GM21447 (cell line): ENCODE measurements around the gene TNRC6B.
"Not testable (repeated sequence)": the region's sequence is repeated elsewhere in the genome, so short reads cannot be mapped to it uniquely, and the experiment has no call there.

Experiments used
- ATAC-seq: cut with Tn5 transposase; IDR thresholded peaks from one replicate; pipeline ENCODE4 v1.9.1; 2021; ENCODE audit not compliant: unreplicated experiment

Gene TNRC6B

DNA sequence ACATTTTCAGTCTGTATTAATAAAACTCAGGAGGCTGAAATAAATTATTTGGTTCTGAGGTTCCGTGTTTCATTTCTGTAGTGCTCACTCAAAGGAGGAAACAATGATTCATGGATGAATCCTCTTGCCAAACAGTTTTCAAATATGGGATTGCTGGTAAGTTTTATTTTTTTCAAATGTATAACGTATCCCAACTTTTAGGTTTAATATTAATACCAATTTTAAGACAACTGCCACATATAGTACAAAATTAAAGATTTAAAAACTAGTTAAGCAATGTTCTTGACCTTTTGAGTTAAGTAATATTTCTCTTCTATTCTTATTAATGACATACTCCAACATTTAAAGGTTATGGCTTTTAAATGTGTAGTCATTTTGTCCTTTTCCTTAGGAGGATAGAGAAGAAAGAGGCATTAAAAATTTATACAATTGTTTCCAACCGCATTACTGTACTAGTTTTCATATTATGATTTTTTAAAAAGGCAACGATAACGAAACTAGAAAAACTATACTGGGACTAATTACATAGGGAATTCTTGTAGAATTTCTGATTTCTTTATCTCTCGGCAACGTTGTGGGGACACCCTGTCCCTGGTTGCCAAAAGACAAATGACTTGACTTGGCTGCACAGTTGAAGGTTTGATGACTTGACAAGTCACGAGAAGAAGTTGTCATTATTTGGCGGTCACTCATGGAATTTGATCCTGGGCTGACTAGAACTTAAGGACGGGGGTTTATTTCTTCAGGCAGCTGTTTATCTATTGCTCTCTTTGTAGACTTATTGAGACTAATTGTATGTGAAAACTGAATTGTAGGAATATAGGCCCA lies 99.5 kb downstream of the TNRC6B start:
- ATAC-seq: no peak

DNA sequence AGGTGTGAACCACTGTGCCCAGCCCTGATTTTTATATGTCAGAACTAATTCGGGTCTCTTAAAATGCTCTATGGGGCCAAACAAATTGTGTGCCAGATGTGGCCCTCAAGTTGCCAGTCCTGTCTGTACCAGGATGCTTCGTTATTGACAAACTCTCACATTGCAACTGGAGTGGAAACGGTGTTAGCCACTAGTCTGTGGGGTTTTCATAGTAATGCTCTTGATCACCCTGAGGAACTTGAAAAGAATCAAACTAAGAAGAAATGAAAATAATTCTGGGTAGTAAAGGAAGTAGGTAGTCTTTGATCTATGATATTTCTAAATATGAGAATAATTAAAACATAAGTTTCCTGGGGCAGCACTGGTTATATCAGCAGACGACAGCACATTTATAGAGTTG lies 101.3 kb downstream of the TNRC6B start:
- no peak for ATAC-seq

- no peak for ATAC-seq
Measured at GRCh38 chr22:40281717-40282116, 104.0 kb downstream of the TNRC6B start.

GRCh38 chr22:40285513-40285912 lies 107.8 kb downstream of the TNRC6B start:
- no peak for ATAC-seq

DNA sequence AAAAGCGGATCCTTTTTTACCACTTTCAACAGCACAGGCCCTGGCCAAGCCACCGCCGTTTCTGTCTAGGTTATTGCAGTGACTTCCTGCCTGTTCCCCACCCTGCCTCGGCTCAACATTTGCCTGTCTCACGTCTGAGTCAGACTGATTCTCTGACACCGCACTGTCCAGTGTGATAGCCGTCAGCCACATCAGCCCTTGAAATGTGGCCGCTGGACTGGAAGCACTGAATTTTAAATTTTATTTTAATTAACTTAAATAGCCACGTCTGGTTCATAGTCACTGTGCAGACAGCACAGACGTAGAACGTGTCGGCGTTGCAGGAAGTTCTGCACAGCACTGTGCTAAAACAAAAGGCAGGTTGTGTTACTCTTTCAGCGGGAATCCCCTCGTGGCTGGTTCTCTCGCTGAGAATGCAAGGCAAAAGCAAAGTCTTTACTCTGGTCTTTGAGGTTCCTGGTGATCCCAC lies 112.3 kb downstream of the TNRC6B start:
- no peak for ATAC-seq

DNA sequence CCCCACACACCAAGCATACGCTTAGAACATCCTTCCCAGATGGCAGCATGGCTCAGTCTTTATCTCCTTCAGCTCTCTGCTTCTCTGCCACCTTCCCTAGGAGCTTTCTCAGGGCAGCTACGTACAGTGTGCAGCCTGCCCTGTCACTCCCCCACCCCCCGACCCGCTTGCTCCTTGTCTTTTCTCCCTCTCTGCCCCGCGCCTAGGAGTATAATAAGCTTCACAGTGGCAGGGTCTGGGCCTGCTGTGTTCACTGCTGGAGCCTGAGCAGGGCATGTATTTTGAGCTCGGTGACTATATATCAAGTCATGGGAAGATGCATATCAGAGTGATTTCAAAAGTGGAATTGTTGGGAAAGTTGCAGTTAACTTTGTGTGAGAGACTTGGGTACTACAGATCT lies 112.8 kb downstream of the TNRC6B start:
- no peak for ATAC-seq

DNA sequence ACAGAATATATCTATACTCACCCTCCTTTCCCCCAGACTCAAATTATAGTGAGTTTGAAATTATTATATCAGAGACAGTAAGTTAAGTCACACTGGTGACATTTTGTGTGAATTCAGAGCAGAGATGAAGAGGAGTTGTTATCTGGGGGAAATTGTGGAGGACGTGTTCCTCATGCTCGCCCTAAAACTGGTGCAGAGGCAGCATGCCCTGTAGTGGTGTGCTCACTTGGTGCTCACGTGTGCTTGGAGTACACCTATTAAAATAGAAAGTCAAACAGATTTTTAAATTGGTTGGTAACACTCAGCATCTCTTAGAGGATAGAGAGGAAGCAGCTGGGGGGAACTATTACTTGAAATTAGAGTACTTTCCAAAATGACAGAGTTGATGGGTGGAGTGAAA lies 117.0 kb downstream of the TNRC6B start:
- no peak for ATAC-seq

DNA sequence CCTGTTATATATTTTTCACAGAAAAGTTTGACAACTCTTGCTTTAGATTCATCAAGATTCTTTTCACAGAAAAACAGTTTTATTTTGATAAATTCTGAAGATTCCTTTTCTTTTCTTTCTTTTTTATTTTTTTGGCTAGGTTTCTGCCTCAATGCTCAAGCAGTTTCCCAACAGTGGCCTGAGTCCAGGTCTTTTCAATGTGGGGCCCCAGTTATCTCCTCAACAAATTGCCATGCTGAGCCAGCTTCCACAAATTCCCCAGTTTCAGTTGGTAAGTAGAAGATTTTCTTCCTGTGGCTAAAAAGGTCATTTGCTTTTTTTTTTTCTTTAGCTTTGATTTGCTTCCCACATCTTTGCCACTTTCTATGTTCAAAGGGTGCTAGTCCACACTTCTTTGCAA lies 122.6 kb downstream of the TNRC6B start:
- ATAC-seq: no peak

- peak; percentile 85 for ATAC-seq
Measured at GRCh38 chr22:40300884-40301672, 123.4 kb downstream of the TNRC6B start.

DNA sequence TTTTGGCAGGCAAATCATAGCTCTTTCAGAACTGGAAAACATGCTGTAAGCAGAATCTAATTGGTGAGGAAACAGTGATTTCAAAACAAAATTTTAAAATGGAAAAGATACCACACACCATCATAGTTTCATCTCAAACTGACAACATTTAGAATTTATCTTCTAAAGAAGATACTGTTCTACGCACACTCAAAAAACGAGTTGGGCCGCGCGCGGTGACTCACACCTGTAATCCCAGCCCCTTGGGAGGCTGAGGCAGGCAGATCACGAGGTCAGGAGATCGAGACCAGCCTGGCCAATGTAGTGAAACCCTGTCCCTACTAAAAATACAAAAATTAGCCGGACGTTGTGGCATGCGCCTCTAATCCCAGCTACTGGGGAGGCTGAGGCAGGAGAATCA lies 124.4 kb downstream of the TNRC6B start:
- ATAC-seq: no peak

DNA sequence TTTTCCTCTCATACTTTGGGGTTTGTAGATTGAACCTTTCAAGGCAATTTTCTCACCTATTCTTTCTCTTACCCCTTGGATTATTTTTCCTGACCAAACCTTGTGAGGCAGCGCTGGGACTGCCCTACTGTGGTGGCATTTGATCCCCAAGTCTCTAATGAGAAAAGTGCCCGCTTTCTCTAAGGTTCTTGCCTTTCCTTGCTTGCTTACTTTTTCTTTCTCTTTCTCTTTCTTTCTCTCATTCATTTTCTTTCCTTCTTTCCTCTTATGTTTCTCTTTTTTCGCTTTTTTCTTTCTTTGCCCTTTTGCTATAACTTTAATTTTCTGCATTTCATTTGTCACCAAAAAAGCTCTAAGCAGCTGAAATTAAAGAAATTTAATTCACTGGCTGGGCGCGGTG lies 127.9 kb downstream of the TNRC6B start:
- ATAC-seq: no peak

- ATAC-seq: no peak
Measured at GRCh38 chr22:40308999-40309573, 131.4 kb downstream of the TNRC6B start.

DNA sequence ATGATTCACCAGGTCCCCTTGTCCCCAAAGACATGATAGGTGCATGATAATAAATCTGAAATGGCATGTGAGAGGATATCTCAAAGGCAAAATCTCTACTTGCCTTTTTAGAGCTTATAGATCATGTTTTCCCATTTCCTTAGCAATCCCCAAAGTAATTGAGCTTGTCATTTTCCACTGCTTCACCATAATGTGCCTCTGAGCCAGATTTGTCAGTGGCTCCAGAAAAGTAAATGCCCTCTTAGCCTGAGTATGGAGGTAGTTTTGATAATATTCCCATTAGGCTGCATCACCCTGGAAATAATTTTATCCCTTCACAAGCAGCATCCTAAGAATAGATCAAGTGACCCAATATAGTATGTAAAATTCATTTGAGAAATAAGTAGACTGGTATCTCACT lies 131.9 kb downstream of the TNRC6B start:
- ATAC-seq: no peak

GRCh38 chr22:40310081-40310767 lies 132.5 kb downstream of the TNRC6B start:
- no peak for ATAC-seq

GRCh38 chr22:40310768-40311120 lies 133.0 kb downstream of the TNRC6B start:
- ATAC-seq: no peak

DNA sequence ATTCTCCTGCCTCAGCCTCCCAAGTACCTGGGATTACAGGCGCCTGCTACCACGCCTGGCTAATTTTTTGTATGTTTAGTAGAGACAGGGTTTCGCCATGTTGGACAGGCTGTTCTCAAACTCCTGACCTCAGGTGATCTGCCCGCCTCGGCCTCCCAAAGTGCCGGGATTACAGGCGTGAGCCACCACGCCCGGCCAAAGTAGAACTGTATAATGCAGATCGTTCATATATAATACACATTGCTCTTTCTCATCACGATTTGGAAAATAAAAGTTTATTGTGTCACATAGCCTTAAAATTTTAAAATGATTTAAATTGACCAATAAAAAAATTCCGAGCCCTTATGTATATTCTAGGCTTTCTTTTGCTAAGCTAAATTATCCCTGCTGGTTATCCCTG lies 133.9 kb downstream of the TNRC6B start:
- ATAC-seq: not testable (repeated sequence)

GRCh38 chr22:40312050-40312449 lies 134.3 kb downstream of the TNRC6B start:
- ATAC-seq: no peak

GRCh38 chr22:40313007-40313406 lies 135.3 kb downstream of the TNRC6B start:
- ATAC-seq: no peak

GRCh38 chr22:40314041-40314440 lies 136.3 kb downstream of the TNRC6B start:
- no peak for ATAC-seq

GRCh38 chr22:40320687-40321086 lies 143.0 kb downstream of the TNRC6B start:
- ATAC-seq: no peak

GRCh38 chr22:40322021-40322420 lies 144.3 kb downstream of the TNRC6B start:
- no peak for ATAC-seq
